Ovary (tissue), 3 donors: Measurements from ENCODE around the gene RASSF5.

Source experiments
- CTCF ChIP-seq, 3 donors: fragments of 450-650 bp in 2 of 3; fragments of 200-600 bp in 1 of 3; IDR thresholded peaks; one replicate each; pipeline versions ENCODE4 v1.5.1 to v1.8.0; 2016 to 2022; ENCODE audit warnings: antibody characterized with exemption in 3 of 3, mild to moderate bottlenecking in 1 of 3
- EP300 ChIP-seq: sonication (generic); formaldehyde crosslinking; IDR thresholded peaks from one replicate; pipeline ENCODE4 v1.6.1; 2017; ENCODE audit warnings: antibody characterized with exemption
- POLR2A ChIP-seq: fragments of 450-650 bp; IDR thresholded peaks from one replicate; pipeline ENCODE4 v1.6.1; 2017; ENCODE audit warnings: antibody characterized with exemption, mild to moderate bottlenecking, moderate library complexity
- donor health status: DM: no; HTN: no; CAD: no.

GRCh38 chr1:206577626-206578025 lies 70.3 kb downstream of the RASSF5 start:
- TF ChIP-seq CTCF (IDR thresholded peaks at IDR 0.05) (no peak), POLR2A (no peak), EP300 (no peak)
